DND-41 (cell line): Measurements from ENCODE around the gene PI4KA.

ENCODE experiments used
- ATAC-seq: fragments of 200-7000 bp; cut with Tn5 transposase; 3 replicates; pipeline ENCODE4 v1.9.1; 2021; ENCODE audit warnings: low read depth; ENCODE audit not compliant: insufficient read depth
- DNase-seq: peaks from one replicate; pipeline ENCODE4 v3.0.0-alpha.2; 2020
- H2AFZ ChIP-seq: 2 replicates; pipeline ENCODE4 v1.6.0; 2012; ENCODE audit warnings: low read depth, low read length
- H3K27ac ChIP-seq: 2 replicates; pipeline ENCODE4 v1.5.1; 2012; ENCODE audit warnings: low read length, inconsistent platforms
- H3K27me3 ChIP-seq: fragments of 200-600 bp; sonication (generic); 2 replicates; pipeline ENCODE4 v1.6.0; 2012; ENCODE audit warnings: low read length, mild to moderate bottlenecking, inconsistent platforms; ENCODE audit not compliant: insufficient read depth, poor library complexity
- H3K36me3 ChIP-seq: 2 replicates; pipeline ENCODE4 v1.5.1; 2012; ENCODE audit warnings: low read length, inconsistent platforms; ENCODE audit not compliant: insufficient read depth
- H3K4me1 ChIP-seq: 2 replicates; pipeline ENCODE4 v1.5.1; 2012; ENCODE audit warnings: mild to moderate bottlenecking, low read length; ENCODE audit not compliant: insufficient read depth
- H3K4me2 ChIP-seq: 2 replicates; pipeline ENCODE4 v1.6.0; 2012; ENCODE audit warnings: mild to moderate bottlenecking, moderate library complexity, low read length, inconsistent platforms; ENCODE audit not compliant: insufficient read depth
- H3K4me3 ChIP-seq, 2 experiments: fragments of 200-600 bp in 1 of 2; shearing (Covaris generic) in 1 of 2; 2 replicates each; pipeline ENCODE4 v1.5.1; 2012 to 2016; ENCODE audit warnings: inconsistent platforms in 2 of 2, low read length in 2 of 2, mild to moderate bottlenecking in 2 of 2, low read depth in 1 of 2, moderate library complexity in 1 of 2
- H3K79me2 ChIP-seq: 2 replicates; pipeline ENCODE4 v1.6.0; 2012; ENCODE audit warnings: low read length, inconsistent platforms; ENCODE audit not compliant: insufficient read depth
- H3K9ac ChIP-seq: 2 replicates; pipeline ENCODE4 v1.6.0; 2012; ENCODE audit warnings: low read depth, mild to moderate bottlenecking, inconsistent platforms, low read length, moderate library complexity
- H3K9me3 ChIP-seq: 2 replicates; pipeline ENCODE4 v1.5.1; 2012; ENCODE audit warnings: low read length, moderate library complexity, mild to moderate bottlenecking, inconsistent platforms; ENCODE audit not compliant: insufficient read depth, severe bottlenecking
- H4K20me1 ChIP-seq: 2 replicates; pipeline ENCODE4 v1.6.0; 2012; ENCODE audit warnings: low read length; ENCODE audit not compliant: insufficient read depth
- CTCF ChIP-seq: IDR thresholded peaks from 2 replicates; pipeline ENCODE4 v1.5.1; 2012; ENCODE audit warnings: borderline replicate concordance, low read length, moderate library complexity, mild to moderate bottlenecking; ENCODE audit not compliant: poor library complexity, severe bottlenecking; ENCODE audit errors: extremely low read depth
- EZH2 ChIP-seq: IDR thresholded peaks from 3 replicates; pipeline ENCODE4 v1.6.1; 2012; ENCODE audit warnings: borderline replicate concordance, low read depth, mild to moderate bottlenecking, moderate library complexity, low read length, inconsistent platforms; ENCODE audit not compliant: severe bottlenecking

PI4KA gene

GRCh38 chr22:20745119-20745518, 113.5 kb downstream of the PI4KA start:
- TF ChIP-seq CTCF (no peak), EZH2 (no peak)
- Histone ChIP-seq H3K4me2 (no peak overlapping the region), H3K27ac (no peak overlapping the region), H3K27me3 (no peaks in the 10 kb centered on the region), H3K9me3 (no peaks in the 10 kb centered on the region), H4K20me1 (0 out of 2 replicates have a peak, but pooled peaks cover 3% of the 10 kb centered on the region), H3K4me1 (no peaks in the 10 kb centered on the region), H3K79me2 (no peaks in the 10 kb centered on the region), H3K9ac (no peak overlapping the region), H2AFZ (no peak overlapping the region), H3K36me3 (peaks cover 83% of the 10 kb centered on the region), H3K4me3 (no peak overlapping the region)
- DNase-seq (no peak), ATAC-seq (no peak)

- Histone ChIP-seq H3K4me3 (no peak overlapping the region), H3K9ac (no peak overlapping the region), H3K79me2 (no peaks in the 10 kb centered on the region), H3K4me1 (no peaks in the 10 kb centered on the region), H3K9me3 (no peaks in the 10 kb centered on the region), H2AFZ (no peak overlapping the region), H4K20me1 (no peaks in the 10 kb centered on the region), H3K27me3 (no peaks in the 10 kb centered on the region), H3K4me2 (no peak overlapping the region), H3K36me3 (peaks cover 80% of the 10 kb centered on the region), H3K27ac (no peak overlapping the region)
- TF ChIP-seq EZH2 (no peak), CTCF (no peak)
- ATAC-seq (no peak), DNase-seq (no peak)
Measured at GRCh38 chr22:20744456-20744855, 114.2 kb downstream of the PI4KA start.

DNA sequence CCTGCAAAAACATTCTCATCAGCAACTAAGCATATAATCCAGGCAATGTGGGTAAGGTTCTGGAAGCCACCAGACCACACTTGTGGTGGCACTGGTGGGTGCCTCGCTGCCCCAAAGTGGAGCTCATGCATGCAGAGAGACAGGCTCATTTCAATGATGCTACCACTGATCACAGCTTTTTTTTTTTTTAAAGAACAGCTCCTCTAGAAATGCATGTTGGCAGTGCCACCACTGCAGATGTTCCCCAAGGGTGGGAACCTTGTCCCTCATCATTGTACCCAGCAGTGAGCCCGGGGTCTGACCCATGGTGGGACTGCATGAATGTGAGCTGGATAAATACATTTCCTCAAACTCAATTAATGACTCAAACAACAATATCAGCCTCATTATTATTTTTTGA, 115.8 kb downstream of the PI4KA start:
- no peaks in the 10 kb centered on the region for H3K4me1 ChIP-seq
- TF ChIP-seq EZH2: no peak
- no peak for TF ChIP-seq CTCF
- H3K9me3 ChIP-seq: no peaks in the 10 kb centered on the region
- H3K79me2 ChIP-seq: no peaks in the 10 kb centered on the region
- no peak overlapping the region for H3K4me2 ChIP-seq
- no peaks in the 10 kb centered on the region for H3K27me3 ChIP-seq
- no peak overlapping the region for H3K4me3 ChIP-seq
- H3K27ac ChIP-seq: no peak overlapping the region
- DNase-seq (no peak), ATAC-seq (no peak)
- H3K36me3 ChIP-seq: peaks cover 75% of the 10 kb centered on the region
- no peaks in the 10 kb centered on the region for H4K20me1 ChIP-seq
- no peak overlapping the region for H3K9ac ChIP-seq
- no peak overlapping the region for H2AFZ ChIP-seq
